GM21723 (cell line): ENCODE measurements around the gene PRKAG2.

Experiments used
- ATAC-seq: cut with Tn5 transposase; IDR thresholded peaks from one replicate; pipeline ENCODE4 v1.9.1; 2021; ENCODE audit warnings: mild to moderate bottlenecking, moderate library complexity; ENCODE audit not compliant: unreplicated experiment

PRKAG2 gene

DNA sequence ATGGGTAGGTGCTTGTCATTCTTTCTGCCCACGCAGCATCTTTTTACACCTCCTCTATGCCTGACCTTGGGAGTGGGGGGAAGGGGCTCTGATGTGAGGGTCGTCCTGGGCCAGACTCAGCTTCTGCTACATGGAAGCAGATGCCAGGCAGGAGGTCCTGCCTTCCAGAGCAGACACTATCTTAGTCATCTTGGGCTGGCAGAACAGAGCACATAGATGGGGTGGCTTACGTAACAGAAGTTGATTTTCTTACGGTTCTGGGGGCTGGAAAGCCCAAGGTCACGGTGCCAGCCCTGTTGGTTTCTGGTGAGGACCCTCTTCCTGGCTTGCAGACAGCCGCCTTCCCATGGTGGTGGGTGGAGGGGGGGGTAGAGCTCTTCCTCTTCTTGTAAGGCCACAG lies 159.0 kb downstream of the PRKAG2 start:
- ATAC-seq, result no peak

DNA sequence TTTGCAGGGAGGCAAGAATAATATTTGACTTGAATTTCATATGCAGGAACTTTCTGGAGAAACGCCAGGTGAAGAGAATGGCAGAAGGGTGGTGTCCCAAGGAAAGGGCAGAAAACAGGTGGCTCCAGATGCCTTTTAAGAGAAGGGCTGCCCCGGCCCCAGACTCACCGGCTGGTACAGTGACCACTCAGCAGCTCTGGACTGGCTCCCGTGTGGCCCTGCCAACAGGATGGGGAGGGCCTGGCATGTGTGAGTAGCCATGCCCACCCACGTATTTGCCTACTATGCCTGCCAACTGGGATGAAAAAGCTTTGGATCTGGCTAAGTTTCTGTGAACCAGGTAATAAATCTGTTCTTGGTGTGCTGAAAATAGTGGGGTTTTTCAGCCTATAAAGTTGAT lies 159.5 kb downstream of the PRKAG2 start:
- no peak for ATAC-seq

DNA sequence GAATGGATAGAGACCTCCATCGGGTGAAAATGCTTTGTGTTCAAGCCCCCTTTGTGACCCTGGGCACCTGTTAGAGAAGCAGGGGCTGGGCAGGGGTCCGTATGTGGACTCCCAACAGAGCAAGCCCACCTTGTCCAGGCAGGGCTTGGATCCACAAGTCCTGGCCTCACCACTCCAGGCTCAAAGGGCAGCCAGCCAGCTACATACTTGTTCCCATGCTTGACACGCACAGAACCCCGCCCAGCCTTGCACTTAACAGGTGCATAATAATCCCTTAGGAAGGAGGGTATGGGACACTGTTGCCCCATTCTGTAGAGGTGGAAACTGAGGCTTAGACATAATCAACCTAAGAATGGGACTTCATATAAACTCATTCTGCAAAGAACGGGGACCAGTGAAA lies 160.6 kb downstream of the PRKAG2 start:
- no peak for ATAC-seq

DNA sequence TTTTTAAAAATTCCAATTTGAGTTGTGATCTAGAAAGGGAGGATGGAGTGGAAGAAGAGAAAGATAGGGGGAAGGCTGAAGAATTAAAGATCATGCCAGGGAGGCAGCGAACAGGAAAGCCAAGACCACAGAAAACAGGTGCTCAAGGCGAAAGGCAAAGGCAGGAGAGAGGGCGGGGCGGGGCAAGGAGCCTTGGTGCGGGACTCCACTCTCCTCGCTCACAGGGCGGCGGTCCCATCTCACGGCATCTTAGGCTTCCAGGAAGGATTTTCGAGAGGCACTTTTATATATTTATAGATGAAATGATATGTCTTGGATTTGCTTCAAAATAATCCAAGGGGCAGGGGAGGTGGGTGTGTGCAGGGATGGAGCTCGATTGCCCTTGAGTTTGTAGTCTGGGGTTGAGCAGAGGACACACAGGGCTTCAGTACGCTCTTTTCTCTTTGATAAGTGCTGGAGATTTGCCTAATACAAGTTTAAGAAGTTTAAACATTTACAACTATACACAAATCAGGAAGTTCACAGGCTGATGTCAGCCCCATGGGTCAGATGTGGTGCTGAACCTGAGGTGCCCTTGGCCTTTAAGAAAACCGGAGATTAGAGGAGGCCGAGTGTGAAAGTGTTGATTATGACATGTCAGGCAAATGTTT lies 161.1 kb downstream of the PRKAG2 start:
- no peak for ATAC-seq

DNA sequence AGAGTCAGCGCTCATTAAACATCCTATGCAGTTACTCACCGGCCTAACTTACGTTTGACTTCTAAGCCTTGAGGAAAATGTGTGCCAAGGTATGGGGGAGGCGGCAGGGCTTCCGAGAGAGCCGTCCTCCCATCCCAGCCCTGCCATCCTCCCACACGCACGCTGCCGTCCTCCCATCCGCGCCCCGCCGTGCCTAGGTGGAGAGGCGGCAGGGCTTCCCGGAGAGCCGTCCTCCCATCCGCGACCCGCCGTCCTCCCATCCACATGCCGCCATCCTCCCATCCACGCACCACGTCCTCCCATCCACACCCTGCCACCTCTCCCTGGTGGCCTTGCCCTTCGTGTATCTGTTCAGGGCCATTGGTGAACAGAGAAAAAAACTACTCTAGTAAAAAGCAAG lies 162.7 kb downstream of the PRKAG2 start:
- no peak for ATAC-seq

DNA sequence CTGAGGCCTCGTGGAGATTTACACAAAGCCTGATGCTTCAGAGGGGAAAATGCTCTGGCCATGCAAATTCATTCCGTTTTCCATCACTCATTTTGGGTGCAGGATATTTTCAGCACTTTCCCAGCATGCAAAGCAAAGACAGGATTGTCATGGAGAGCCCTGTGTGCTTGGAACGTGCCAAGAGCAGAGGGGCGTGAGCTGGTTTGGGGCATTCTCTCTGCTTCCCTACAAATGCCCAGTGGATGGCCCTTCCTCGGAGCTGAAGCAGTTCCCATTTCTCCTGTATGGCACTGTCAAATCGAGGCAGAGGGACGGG lies 164.1 kb downstream of the PRKAG2 start:
- no peak for ATAC-seq

DNA sequence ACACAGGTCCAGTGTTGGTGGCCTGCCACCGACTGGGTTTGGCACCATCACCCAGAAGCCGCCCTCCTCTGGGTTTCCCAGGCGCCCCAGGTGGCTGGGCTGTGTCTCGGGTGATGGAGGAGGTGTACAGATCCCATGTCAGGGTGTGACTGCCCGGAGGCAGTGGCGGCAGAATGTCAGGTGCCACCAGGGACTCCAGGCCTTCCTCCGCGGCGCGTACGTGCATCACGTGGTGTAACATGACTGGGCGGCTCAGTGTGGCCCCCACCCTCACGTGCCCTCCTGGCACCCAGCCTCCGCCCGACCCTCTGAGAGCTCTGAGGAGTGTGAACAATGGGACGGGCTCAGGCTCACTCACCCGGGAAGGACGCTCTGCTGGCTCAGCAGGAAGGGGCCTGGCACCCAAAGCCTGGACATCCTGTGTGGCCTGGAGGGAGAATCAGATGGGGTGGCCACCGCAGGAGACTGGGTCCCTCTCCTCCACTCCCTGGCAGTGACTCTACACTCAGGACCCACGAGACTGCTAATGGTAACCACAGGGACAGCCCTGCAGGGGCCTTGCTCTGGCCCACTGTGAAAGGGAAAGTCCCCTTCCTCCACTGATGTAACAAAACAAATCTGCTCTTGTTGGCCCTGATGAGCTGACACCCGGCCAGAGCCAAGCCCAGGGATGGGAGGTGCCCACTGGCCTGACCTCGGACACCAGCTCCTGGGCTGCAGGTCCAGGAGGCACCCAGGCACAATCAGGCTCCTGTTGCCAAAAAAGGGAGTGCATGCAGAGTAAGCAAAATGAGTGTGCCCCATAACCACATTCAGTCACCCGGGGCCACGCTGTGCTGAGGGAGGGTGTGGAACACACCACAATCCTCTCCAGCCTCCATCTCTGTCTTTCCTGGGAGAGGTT lies 164.8 kb downstream of the PRKAG2 start:
- no peak for ATAC-seq

DNA sequence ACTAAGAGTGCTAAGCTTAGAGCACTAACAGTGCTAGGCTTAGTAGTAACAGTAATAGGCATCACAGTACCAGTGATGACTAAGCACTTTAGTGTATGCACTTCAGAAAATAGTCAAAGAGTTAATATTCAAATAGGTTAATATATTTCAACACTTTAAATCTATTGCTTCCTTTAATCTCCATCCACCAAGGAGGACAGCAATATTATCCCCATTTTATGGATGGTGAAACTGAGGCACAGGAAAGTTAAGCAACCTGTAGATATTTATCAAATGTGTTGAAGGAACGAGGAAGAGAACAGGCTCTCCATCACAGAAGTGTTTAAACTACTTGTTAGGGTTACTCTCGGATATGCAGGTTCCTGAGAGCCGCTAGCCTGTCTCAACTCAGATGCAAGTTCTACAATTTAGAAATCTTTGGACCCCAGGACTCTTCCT lies 165.5 kb downstream of the PRKAG2 start:
- ATAC-seq, result no peak

DNA sequence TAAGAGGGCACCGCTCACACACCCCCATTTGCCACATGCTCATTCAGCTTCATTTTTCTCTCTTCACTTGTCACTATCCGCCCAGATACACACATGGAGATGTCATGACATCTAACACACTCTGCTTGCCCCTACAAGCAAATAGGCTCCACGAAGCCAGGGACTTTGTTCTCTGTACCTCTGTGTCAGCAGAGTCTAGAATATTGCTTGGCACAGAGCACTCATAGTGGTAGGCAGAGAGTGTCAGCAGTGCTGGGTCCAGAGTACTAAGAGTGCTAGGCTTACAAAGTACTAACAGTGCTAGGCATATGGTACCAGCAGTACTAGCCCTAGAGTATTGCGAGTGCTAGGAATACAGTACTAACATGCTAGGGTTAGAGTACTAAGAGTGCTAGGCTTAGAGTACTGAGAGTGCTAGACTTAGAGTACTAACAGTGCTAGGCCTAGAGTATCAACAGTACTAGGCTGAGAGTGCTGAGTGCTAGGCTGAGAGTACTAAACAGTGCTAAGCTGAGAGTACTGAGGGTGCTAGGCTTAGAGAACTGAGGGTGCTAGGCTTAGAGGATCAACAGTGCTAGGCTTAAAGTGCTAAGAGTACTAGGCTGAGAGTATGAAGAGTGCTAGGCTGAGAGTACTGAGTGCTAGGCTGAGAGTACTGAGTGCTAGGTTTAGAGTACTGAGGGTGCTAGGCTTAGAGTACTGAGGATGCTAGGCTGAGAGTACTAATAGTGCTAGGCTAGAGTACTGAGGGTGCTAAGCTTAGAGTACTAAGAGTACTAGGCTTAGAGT lies 166.1 kb downstream of the PRKAG2 start:
- ATAC-seq, result no peak

DNA sequence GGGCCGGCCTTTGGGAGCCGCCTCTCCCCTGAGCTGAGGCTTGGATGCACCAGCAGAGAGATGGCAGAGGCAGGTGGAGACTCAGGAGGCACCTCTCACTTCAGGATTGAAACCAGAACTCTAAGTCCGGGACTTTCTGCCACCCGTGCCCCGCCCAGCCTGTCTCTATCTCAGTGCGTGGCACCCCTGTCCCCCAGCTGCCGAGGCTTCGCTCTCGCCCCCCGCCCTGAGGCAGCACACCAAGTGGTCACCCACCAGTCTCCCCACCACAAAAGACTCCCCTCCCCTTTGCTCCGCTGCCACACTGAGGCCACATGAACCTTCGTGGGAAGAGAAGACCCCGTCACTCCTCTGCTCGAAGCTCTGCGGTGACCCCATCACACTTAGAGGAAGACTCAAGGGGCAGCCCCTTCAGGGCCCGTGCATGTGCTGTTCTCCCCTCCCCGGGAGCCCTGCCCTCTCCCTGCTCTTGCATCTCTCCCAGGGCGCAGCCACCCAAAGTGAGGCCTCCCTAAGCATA lies 166.7 kb downstream of the PRKAG2 start:
- ATAC-seq, result no peak

DNA sequence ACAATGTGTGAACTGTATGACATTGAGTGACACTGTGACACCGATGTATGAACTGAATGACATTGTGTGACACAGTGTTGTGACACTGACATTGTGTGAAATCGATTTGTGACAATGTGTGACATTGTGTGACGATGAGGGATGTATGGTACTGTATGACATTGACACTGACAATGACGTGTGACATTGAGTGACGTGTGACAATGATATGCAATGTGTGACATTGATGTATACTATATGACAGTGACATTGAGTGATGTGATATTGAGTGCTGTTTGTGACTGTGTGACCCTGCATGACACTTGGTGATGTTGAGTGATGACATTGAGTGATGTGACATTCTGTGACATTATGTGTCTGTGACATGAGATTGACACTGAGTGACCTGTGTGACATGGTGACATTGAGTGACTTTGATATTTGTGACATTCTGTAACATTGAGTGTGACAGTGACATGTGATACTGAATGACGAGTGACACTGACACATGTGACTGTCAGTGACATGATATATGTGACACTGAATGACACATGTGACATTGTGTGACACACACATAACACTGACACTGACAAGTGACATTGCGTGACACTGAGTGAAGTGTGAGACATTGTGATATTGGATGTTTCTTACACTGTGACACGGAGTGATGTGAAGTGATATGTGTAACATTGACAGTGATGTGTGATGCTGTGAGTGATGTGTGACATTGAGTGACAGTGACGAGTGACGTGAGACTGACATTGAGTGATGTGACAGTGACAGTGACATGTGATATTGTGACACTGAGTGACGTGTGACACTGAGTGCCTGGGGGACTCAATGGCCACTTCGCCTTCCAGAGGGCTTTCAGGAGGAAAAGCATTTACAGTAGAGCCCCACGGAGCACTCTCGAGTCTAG lies 167.5 kb downstream of the PRKAG2 start:
- no peak for ATAC-seq

DNA sequence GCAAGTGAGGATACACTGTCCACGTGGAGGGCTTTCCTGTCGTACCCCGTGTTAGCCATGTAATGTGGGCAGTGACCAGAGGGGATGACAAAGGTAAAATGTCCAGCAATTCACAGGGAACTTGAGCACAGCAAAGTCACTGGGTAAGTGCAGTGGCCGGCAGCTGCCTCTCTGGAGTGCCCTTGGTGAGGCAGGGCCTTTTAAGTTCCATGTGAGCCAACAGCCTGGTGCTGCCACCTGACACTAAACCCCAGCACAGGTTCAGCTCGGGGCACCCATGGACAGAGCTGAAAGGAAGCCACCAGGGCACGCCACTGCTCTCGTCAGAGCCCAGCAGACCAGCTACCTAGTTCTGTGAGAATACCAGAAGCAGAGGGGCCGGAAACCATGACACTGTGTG lies 168.3 kb downstream of the PRKAG2 start:
- no peak for ATAC-seq

DNA sequence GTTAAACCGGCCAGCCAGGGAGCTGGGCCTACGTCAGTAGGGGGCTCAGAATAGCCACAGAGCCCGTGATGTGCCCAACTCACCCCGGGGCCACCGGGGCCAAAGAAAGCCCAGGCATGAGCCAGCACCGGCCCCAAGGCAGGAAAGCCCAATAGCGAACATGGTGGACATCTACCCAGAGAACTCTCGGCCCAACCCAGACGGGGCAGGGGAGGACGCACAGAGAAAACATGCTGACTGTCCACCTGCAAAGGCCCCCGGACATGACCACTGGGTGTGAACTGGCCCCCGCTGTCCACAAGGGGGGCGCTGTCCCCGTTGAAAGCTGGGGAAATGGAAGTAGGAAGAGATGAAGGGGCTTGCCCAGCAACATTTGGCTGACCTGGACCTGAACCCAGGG lies 169.2 kb downstream of the PRKAG2 start:
- ATAC-seq, result no peak

DNA sequence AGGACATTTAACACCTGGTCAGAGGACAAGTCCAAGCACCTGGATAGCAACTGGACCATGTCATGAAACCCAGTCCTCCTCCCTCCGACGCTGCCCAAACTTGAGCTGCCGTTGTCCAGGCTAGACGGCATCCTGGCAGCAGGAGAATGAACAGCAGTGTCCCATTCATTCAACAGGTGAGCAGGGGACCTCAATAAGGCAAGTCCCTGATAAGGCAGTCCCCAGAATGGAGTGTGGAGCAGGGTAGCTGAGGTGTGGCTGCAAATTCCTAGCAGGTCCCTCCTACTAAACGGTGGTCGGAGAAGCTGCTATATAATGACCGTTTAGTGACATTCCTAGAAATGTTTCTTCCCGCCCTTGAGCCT lies 169.8 kb downstream of the PRKAG2 start:
- no peak for ATAC-seq

DNA sequence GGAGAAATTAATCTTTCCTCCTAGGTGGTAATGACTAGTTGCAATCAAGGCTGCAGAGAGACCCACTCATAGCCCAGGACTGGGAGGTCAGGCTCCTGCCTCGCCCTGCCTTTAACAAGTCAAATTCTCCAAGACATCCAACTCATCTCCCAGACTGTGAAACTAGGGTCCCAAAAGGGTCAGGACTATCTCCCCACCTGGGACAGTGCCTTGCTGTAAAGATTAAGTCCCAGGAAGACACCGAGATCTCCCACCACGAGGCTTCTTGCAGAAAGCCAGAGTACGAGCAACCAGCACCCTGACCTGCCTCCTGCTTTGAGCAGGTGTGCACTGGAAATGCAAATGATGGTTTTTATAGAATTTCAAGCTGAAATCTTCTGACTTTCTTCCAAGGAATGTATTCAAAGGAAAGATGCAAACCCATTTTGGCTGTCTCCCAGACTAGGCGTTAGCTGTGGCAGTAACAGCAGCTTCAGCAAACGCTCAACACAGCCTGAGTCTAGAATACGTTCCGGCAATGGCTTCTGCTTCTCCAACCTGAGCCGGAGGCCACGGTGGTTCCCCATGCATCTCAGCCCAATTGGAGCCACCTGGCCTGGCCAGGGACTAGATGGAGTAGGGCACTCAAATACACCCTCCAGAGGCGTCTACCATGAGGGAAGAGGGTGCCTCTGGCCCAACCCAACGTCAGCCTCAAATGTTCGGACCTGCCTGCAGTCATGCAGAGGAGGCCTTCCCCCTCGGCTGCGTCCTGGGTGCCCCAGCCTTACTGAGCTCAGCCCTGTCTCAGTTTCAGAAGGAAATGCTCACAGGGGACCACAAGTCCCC lies 170.4 kb downstream of the PRKAG2 start:
- no peak for ATAC-seq

DNA sequence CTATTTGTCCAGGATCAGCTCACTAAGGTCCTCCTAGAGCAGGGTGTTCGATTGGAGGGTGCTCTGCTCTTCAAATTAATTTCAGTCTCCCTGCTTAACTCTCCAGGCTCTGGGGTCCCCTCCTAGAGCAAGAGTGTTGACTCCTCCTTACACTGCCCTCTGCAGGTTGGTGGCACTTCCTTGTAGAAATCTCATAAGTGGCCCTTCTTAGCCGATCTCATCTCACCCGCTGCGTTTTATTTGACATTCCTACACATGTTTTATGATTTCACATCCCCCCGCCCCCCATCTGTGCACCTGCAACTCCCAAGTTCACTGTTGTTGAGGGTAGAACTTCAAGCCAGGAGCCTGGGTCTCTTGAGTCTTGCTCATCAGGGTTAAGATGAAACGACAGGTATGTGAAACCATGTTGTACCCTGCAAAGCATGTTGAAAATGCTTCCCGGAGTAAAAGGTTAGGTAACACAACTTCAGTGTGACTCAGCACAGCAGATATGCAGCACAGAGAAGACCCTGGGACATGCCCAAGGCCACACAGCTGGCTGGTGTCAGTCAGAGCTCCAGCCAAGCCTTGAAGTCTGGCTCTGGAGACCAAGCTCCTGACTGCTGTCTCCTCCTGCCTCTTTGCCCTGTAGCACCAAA lies 171.2 kb downstream of the PRKAG2 start:
- ATAC-seq, result no peak

DNA sequence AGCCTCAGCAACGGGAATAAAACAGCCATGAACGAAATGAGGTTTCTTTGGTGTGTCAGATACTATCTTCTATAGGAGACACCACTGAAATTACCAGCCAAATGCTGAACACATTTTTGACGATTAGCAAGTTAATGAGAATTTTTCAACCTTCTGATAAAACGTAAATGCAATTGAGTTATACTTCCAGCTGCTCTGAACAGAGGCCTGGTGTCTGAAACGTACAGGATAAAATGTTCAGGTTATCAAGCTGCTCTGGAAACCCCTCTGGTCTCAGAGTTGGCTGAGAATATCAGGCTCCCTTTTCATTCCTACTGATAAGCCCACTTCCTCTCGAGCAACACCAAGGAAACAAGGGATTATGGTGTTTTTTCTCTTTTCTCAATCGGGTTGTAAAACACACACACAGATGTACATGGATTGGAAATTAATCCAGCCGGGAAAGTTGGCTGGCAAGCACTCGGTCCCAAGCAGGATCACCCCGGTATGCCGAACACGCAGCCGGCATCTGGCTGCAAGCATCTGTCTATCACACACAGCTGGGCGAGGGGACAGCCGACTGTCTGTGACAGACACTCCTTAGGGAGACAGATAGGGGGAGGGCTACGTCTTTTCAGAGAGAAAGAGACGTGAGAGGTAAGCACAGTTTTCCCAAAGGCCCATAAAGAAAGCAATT lies 171.8 kb downstream of the PRKAG2 start:
- ATAC-seq, result no peak

DNA sequence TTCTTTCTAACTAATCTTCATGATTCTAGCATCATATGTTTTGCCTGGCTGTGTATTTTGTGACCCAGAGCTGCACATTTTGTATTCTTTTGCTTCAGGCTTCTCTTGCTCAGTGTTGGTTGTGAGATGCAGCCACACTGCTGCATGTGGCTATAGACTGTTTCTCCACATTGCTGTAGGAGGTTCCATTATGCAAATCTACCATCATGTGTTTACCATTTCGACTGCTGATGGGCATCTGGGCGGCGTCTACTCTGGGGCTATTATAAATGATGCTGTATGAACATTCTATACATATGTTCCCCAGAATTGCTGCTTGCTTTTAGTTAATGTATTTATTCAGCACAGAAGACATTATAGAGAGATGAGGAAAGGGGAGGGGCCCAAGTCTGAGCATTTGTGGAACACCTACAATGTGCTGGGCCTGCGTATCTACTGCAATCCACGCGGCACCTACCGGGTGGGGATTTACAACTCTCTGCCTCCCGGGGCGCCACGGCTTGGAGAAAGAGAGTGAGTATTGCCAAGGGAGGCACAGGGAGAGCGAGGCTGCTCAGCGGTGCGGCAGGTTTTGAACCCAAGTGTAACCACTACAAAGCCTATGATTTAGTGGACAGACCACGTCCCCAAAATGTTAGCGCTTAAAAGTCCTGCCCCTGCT lies 172.5 kb downstream of the PRKAG2 start:
- no peak for ATAC-seq
